Measurements from ENCODE around the gene RNF19B.

DNA sequence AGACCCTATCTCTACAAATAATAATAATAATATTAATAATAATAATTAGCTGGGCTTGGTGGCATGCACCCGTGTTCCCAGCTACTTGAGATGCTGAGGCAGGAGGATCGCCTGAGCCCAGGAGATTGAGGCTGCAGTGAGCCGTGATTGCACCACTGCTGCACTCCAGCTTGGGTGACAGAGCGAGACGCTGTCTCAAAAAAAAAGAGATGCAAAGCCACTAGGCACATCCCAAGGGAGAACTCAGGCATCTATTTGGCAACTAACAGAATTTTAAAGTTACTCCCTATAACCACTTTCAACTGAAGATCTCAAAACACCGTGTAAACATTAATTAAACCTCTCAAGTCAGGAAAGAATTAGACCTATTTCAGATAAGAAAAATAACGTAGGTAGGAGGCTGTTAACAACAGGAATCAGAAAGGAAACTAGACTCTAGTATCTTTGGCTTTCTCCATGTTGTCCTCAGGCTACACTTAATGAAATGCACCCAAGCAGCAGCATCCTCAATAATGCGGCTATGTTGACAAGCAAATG is 3.7 kb downstream of the RNF19B start:
- TF ChIP-seq EZH2 (IDR thresholded peaks at IDR 0.05; ENCODE audit: insufficient read depth, low read length) (no peak), CTCF (IDR thresholded peaks at IDR 0.05; ENCODE audit: insufficient read depth, low read depth, low read length) (no peak)
